Adipocyte (in vitro differentiated cells): Measurements from ENCODE around the gene RPS6KA5.
"Not testable (repeated sequence)": the region's sequence is repeated elsewhere in the genome, so short reads cannot be mapped to it uniquely, and the experiment has no call there.

Experiments used
- DNase-seq: peaks from one replicate; pipeline ENCODE4 v3.0.0-alpha.2; 2015; ENCODE audit warnings: low read depth
- H3K27me3 ChIP-seq: replicated peaks from 2 replicates; pipeline ENCODE4 v1.7.0; 2013; ENCODE audit warnings: mild to moderate bottlenecking, low read length, moderate library complexity; ENCODE audit not compliant: control insufficient read depth, insufficient read depth
- H3K36me3 ChIP-seq: 2 replicates; pipeline ENCODE4 v1.7.0; 2013; ENCODE audit warnings: low read length, mild to moderate bottlenecking, moderate library complexity; ENCODE audit not compliant: control insufficient read depth, insufficient read depth, severe bottlenecking
- H3K4me1 ChIP-seq: 2 replicates; pipeline ENCODE4 v1.7.0; 2013; ENCODE audit warnings: mild to moderate bottlenecking, low read length, moderate library complexity; ENCODE audit not compliant: control insufficient read depth, insufficient read depth
- H3K4me3 ChIP-seq: 2 replicates; pipeline ENCODE4 v1.7.0; 2013; ENCODE audit warnings: mild to moderate bottlenecking, low read length, moderate library complexity
- H3K9ac ChIP-seq: 2 replicates; pipeline ENCODE4 v1.7.0; 2013; ENCODE audit warnings: mild to moderate bottlenecking, low read length, moderate library complexity
- H3K9me3 ChIP-seq: 2 replicates; pipeline ENCODE4 v1.7.0; 2013; ENCODE audit warnings: mild to moderate bottlenecking, low read length, moderate library complexity; ENCODE audit not compliant: control insufficient read depth

The RPS6KA5 gene

GRCh38 chr14:91046488-91047072, 13.9 kb downstream of the RPS6KA5 start:
- Histone ChIP-seq H3K36me3 (no peaks in the 10 kb centered on the region), H3K4me1 (no peaks in the 10 kb centered on the region), H3K9ac (no peak overlapping the region), H3K4me3 (no peak overlapping the region), H3K27me3 (no peaks in the 10 kb centered on the region), H3K9me3 (no peaks in the 10 kb centered on the region)
- no peak for DNase-seq

- peaks cover 12% of the 10 kb centered on the region for H3K4me1 ChIP-seq
- no peak overlapping the region for H3K4me3 ChIP-seq
- peaks cover 2% of the 10 kb centered on the region for H3K27me3 ChIP-seq
- no peak overlapping the region for H3K9ac ChIP-seq
- H3K9me3 ChIP-seq: no peaks in the 10 kb centered on the region
- H3K36me3 ChIP-seq: no peaks in the 10 kb centered on the region
- DNase-seq: no peak
Measured at GRCh38 chr14:91041450-91041849, 19.0 kb downstream of the RPS6KA5 start.

GRCh38 chr14:91040545-91040944, 19.9 kb downstream of the RPS6KA5 start:
- Histone ChIP-seq H3K27me3 (peaks cover 2% of the 10 kb centered on the region), H3K4me1 (peaks cover 12% of the 10 kb centered on the region), H3K9me3 (no peaks in the 10 kb centered on the region), H3K4me3 (no peak overlapping the region), H3K36me3 (no peaks in the 10 kb centered on the region), H3K9ac (no peak overlapping the region)
- no peak for DNase-seq

- H3K27me3 ChIP-seq: peaks cover 2% of the 10 kb centered on the region
- peaks cover 12% of the 10 kb centered on the region for H3K4me1 ChIP-seq
- DNase-seq: peak; percentile 15
- H3K36me3 ChIP-seq: no peaks in the 10 kb centered on the region
- H3K9ac ChIP-seq: no peak overlapping the region
- no peak overlapping the region for H3K4me3 ChIP-seq
- no peaks in the 10 kb centered on the region for H3K9me3 ChIP-seq
Measured at GRCh38 chr14:91038439-91038838, 22.0 kb downstream of the RPS6KA5 start.

GRCh38 chr14:91036741-91037469, 23.5 kb downstream of the RPS6KA5 start:
- H3K4me1 ChIP-seq: peaks cover 12% of the 10 kb centered on the region
- DNase-seq: no peak

GRCh38 chr14:91035855-91036254, 24.6 kb downstream of the RPS6KA5 start:
- Histone ChIP-seq H3K9me3 (no peaks in the 10 kb centered on the region), H3K4me3 (no peak overlapping the region), H3K9ac (no peak overlapping the region), H3K4me1 (peaks cover 12% of the 10 kb centered on the region), H3K36me3 (no peaks in the 10 kb centered on the region), H3K27me3 (no peaks in the 10 kb centered on the region)
- no peak for DNase-seq

More at GRCh38 chr14:91036741-91037469, 23.5 kb downstream of the RPS6KA5 start:
- H3K9me3 ChIP-seq: no peaks in the 10 kb centered on the region
- H3K36me3 ChIP-seq: no peaks in the 10 kb centered on the region
- H3K27me3 ChIP-seq: peaks cover 2% of the 10 kb centered on the region
- no peak overlapping the region for H3K4me3 ChIP-seq
- H3K9ac ChIP-seq: no peak overlapping the region

GRCh38 chr14:91034379-91034778, 26.1 kb downstream of the RPS6KA5 start:
- not testable (repeated sequence) for H3K9me3 ChIP-seq, H3K9ac ChIP-seq, H3K36me3 ChIP-seq, DNase-seq, H3K27me3 ChIP-seq, H3K4me3 ChIP-seq
- H3K4me1 ChIP-seq: peaks cover 12% of the 10 kb centered on the region

- H3K9me3 ChIP-seq: no peaks in the 10 kb centered on the region
- H3K27me3 ChIP-seq: no peaks in the 10 kb centered on the region
- no peaks in the 10 kb centered on the region for H3K4me1 ChIP-seq
- H3K9ac ChIP-seq: no peak overlapping the region
- DNase-seq: no peak
- no peaks in the 10 kb centered on the region for H3K36me3 ChIP-seq
- H3K4me3 ChIP-seq: no peak overlapping the region
Measured at GRCh38 chr14:91032248-91032647, 28.2 kb downstream of the RPS6KA5 start.

GRCh38 chr14:91031666-91032065, 28.8 kb downstream of the RPS6KA5 start:
- no peaks in the 10 kb centered on the region for H3K36me3 ChIP-seq
- DNase-seq: no peak
- H3K4me1 ChIP-seq: no peaks in the 10 kb centered on the region
- no peaks in the 10 kb centered on the region for H3K27me3 ChIP-seq
- H3K9me3 ChIP-seq: no peaks in the 10 kb centered on the region
- no peak overlapping the region for H3K9ac ChIP-seq
- no peak overlapping the region for H3K4me3 ChIP-seq

- H3K9ac ChIP-seq: no peak overlapping the region
- no peak overlapping the region for H3K4me3 ChIP-seq
- no peaks in the 10 kb centered on the region for H3K27me3 ChIP-seq
- no peak for DNase-seq
- no peaks in the 10 kb centered on the region for H3K9me3 ChIP-seq
- no peaks in the 10 kb centered on the region for H3K36me3 ChIP-seq
- no peaks in the 10 kb centered on the region for H3K4me1 ChIP-seq
Measured at GRCh38 chr14:91029456-91030217, 30.8 kb downstream of the RPS6KA5 start.

- Histone ChIP-seq H3K27me3 (no peaks in the 10 kb centered on the region), H3K9me3 (no peaks in the 10 kb centered on the region), H3K4me1 (no peaks in the 10 kb centered on the region), H3K36me3 (no peaks in the 10 kb centered on the region), H3K4me3 (no peak overlapping the region), H3K9ac (no peak overlapping the region)
- DNase-seq: no peak
Measured at GRCh38 chr14:91027561-91027960, 32.9 kb downstream of the RPS6KA5 start.
